ENCODE results near the gene FBXL15. TPM values are rescaled to one million over a fixed set of nuclear protein-coding genes. Genes with fewer than 3 reads are reported as not detected.

FBXL15 gene
- total and polyA plus RNA-seq, 2 donors (not counting 1 experiment from before 2014, with no cell fraction given), result 15.5 to 20.7 TPM

DNA sequence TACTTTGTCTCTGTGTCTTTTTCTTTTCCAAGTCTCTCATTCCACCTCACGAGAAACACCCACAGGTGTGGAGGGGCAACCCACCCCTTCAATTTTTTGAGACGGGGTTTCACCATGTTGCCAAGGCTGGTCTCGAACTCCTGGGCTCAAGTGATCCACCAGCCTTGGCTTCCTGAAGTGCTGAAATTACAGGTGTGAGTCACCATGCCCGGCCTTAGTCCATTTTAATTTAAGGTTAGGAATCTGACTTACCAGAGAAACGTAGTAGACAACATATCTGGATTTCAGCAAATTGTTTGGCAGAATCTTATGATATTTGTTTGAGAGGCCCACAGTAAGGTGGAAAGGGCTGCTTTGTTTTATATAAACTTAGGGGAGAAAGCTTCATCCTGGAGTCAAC is 28.3 kb upstream of the FBXL15 start:
- CTCF ChIA-PET, result interaction anchor here (0.6 to 8.8 kb wide), 8 partner anchors 11 to 191 kb away, joined by 3 to 108 read pairs (median 12); partner anchors contain the start of genes ACTR1A and FBXL15
- intact Hi-C loops (cut with micrococcal nuclease), result no loop called here
- DNase-seq (no peak), ATAC-seq (ENCODE audit: low read depth) (no peak)
- Histone ChIP-seq H3K9ac (ENCODE audit: low read length) (no peak overlapping the region), H3K27me3 (replicated peaks in 1 of 4; ENCODE audit: control extremely low read depth in 1 of 4, control insufficient read depth in 3 of 4, insufficient read depth in 4 of 4, low read length in 3 of 4) (no peaks in the 10 kb centered on the region), H3K4me3 (ENCODE audit: control extremely low read depth in 1 of 5, extremely low read depth in 1 of 5, insufficient read depth in 1 of 5, low read depth in 2 of 5, low read length in 4 of 5) (no peak overlapping the region), H3K79me2 (ENCODE audit: control insufficient read depth, insufficient read depth, low read length) (peaks cover 30% of the 10 kb centered on the region), H3K4me2 (replicated peaks; ENCODE audit: low read depth, low read length, poor library complexity, severe bottlenecking) (no peak overlapping the region), H3K27ac (ENCODE audit: low read length in 2 of 2) (no peak overlapping the region), H4K20me1 (ENCODE audit: control insufficient read depth, insufficient read depth, low read length, poor library complexity, severe bottlenecking) (peaks cover 24% of the 10 kb centered on the region), H2AFZ (ENCODE audit: insufficient read depth, low read depth, low read length, poor library complexity, severe bottlenecking) (no peak overlapping the region), H3K9me3 (ENCODE audit: control extremely low read depth in 1 of 3, control insufficient read depth in 2 of 3, insufficient read depth in 1 of 3, low read length in 2 of 3) (no peaks in the 10 kb centered on the region), H3K4me1 (ENCODE audit: control insufficient read depth in 2 of 2, insufficient read depth in 2 of 2, low read length in 2 of 2) (peaks cover 16 to 25% of the 10 kb centered on the region in 2 donors), H3K36me3 (replicated peaks in 1 of 2; ENCODE audit: control extremely low read depth in 1 of 2, control insufficient read depth in 1 of 2, extremely low read depth in 1 of 2, insufficient read depth in 2 of 2, low read length in 1 of 2) (peaks cover 0 to 9% of the 10 kb centered on the region in 2 experiments)
- H3K27ac Mint-ChIP-seq, result no peak overlapping the region
- H3K9me3 Mint-ChIP-seq (ENCODE audit: insufficient read depth), result no peaks in the 10 kb centered on the region
- 96% methylated on average over 5 of the region's 5 CpGs for WGBS (ENCODE audit: insufficient coverage)
- POLR2A ChIA-PET, result no interaction called here
- no peak for TF ChIP-seq CTCF (IDR thresholded peaks at IDR 0.05)
- TF ChIP-seq EZH2 (IDR thresholded peaks at IDR 0.05; ENCODE audit: borderline replicate concordance, insufficient read depth, low read depth, low read length, poor library complexity, severe bottlenecking), result no peak
- H3K4me3 Mint-ChIP-seq, result no peak overlapping the region
- H3K27me3 Mint-ChIP-seq, result no peaks in the 10 kb centered on the region
- peaks cover 24% of the 10 kb centered on the region for H3K4me1 Mint-ChIP-seq

DNA sequence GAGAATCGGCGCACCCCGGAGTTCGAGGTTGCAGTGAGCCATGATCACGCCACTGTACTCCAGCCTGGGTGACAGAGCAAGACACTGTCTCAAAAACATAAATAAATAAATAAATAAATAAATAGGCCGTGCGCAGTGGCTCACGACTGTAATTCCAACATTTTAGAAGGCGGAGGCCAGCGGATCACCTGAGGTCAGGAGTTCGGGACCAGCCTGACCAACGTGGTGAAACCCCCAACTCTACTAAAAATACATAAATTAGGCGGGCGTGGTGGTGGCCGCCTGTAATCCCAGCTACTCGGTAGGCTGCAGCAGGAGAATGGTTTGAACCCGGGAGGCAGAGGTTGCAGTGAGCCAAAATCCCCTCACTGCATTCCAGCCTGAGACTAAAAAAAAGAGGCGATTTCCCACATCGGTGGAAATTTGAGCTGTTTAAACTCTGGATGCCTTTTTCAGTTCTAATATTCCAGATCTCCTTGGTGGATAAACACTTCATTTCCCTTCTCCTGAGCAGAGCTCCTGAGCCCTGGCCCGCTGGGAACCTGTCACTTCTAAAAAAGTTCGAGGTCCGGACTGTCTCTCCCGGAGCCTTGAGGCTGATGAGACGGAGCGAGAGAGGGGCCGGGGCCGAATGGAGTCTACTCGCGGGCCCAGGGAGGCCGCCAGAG is 27.1 kb upstream of the FBXL15 start:
- no peak for TF ChIP-seq EZH2 (IDR thresholded peaks at IDR 0.05; ENCODE audit: borderline replicate concordance, insufficient read depth, low read depth, low read length, poor library complexity, severe bottlenecking)
- peak; percentile 93 for TF ChIP-seq CTCF (IDR thresholded peaks at IDR 0.05)
- H3K4me2 ChIP-seq (replicated peaks; ENCODE audit: low read depth, low read length, poor library complexity, severe bottlenecking), result peak overlapping the region; percentile 99
- POLR2A ChIA-PET, result interaction anchor here (0.6 to 3.7 kb wide), 12 partner anchors 8 to 275 kb away, joined by 3 to 38 read pairs (median 4); partner anchors contain the start of genes C10orf95, CUEDC2 and FBXL15
- peaks cover 0 to 22% of the 10 kb centered on the region in 2 experiments for H3K36me3 ChIP-seq (replicated peaks in 1 of 2; ENCODE audit: control extremely low read depth in 1 of 2, control insufficient read depth in 1 of 2, extremely low read depth in 1 of 2, insufficient read depth in 2 of 2, low read length in 1 of 2)
- Mint-ChIP-seq H3K4me1 (peaks cover 37% of the 10 kb centered on the region), H3K27me3 (no peaks in the 10 kb centered on the region), H3K9me3 (ENCODE audit: insufficient read depth) (no peaks in the 10 kb centered on the region), H3K4me3 (peak overlapping the region; percentile 95), H3K27ac (peak overlapping the region; percentile 99)
- DNase-seq, result no peak
- H3K4me3 ChIP-seq (ENCODE audit: control extremely low read depth in 1 of 5, extremely low read depth in 1 of 5, insufficient read depth in 1 of 5, low read depth in 2 of 5, low read length in 4 of 5), result peak overlapping the region; percentile 39 to 100 (median 99)
- CTCF ChIA-PET, result interaction anchor here (0.6 to 8.8 kb wide), 21 partner anchors 9 to 283 kb away, joined by 3 to 108 read pairs (median 5); partner anchors contain the start of genes ACTR1A, C10orf95 and FBXL15
- no peak overlapping the region for H2AFZ ChIP-seq (ENCODE audit: insufficient read depth, low read depth, low read length, poor library complexity, severe bottlenecking)
- no peaks in the 10 kb centered on the region for H3K9me3 ChIP-seq (ENCODE audit: control extremely low read depth in 1 of 3, control insufficient read depth in 2 of 3, insufficient read depth in 1 of 3, low read length in 2 of 3)
- peak overlapping the region; percentile 98 to 100 for H3K27ac ChIP-seq (ENCODE audit: low read length in 2 of 2)
- H3K27me3 ChIP-seq (replicated peaks in 1 of 4; ENCODE audit: control extremely low read depth in 1 of 4, control insufficient read depth in 3 of 4, insufficient read depth in 4 of 4, low read length in 3 of 4), result no peaks in the 10 kb centered on the region
- H3K9ac ChIP-seq (ENCODE audit: low read length), result peak overlapping the region; percentile 96
- ATAC-seq (ENCODE audit: low read depth), result no peak
- WGBS (ENCODE audit: insufficient coverage), result 9% methylated on average over 18 of the region's 30 CpGs
- peaks cover 35% of the 10 kb centered on the region for H4K20me1 ChIP-seq (ENCODE audit: control insufficient read depth, insufficient read depth, low read length, poor library complexity, severe bottlenecking)
- H3K79me2 ChIP-seq (ENCODE audit: control insufficient read depth, insufficient read depth, low read length), result peaks cover 41% of the 10 kb centered on the region
- intact Hi-C loops (cut with micrococcal nuclease), result loop anchor here (1.0 to 2.0 kb wide), 8 partner anchors 28 to 190 kb away; partner anchors contain the start of genes GBF1 and SUFU
- H3K4me1 ChIP-seq (ENCODE audit: control insufficient read depth in 2 of 2, insufficient read depth in 2 of 2, low read length in 2 of 2), result peaks cover 28 to 37% of the 10 kb centered on the region in 2 donors

Data from B cell (primary cell).